ENCODE results near the gene CPN2. TPM values are rescaled to one million over a fixed set of nuclear protein-coding genes. Genes with fewer than 3 reads are reported as not detected.
A peak's percentile ranks its signal among the peaks of the same experiment; 100 is the strongest.

The CPN2 gene
- total RNA-seq, 8 experiments from 2014 or later: 0.08 to 0.47 (median 0.15) TPM; not detected in 3

GRCh38 chr3:194304186-194304917 is 46.8 kb downstream of the CPN2 start:
- 67 to 100% (median 95%) methylated on average over 2 to 14 of the region's 17 CpGs for WGBS, 10 experiments
- no peak for ATAC-seq (replicated peaks in 6 of 8)
- in situ Hi-C loops (cut with MboI; ENCODE audit: low pct_unique_long_range_greater_than_20kb in 2 of 9, low sequenced_read_pairs in 9 of 9, unreplicated experiment in 9 of 9): loop anchor here in 5 of 9 experiments (25.0 kb wide), 5 partner anchors 167 to 642 kb away; partner anchors contain the start of gene HES1 (in 2 of the 5)
- Histone ChIP-seq H3K27ac (no peak overlapping the region), H3K4me1 (replicated peaks in 1 of 2) (peaks cover 17 to 32% of the 10 kb centered on the region in 2 donors), H3K4me3 (no peak overlapping the region)

DNA sequence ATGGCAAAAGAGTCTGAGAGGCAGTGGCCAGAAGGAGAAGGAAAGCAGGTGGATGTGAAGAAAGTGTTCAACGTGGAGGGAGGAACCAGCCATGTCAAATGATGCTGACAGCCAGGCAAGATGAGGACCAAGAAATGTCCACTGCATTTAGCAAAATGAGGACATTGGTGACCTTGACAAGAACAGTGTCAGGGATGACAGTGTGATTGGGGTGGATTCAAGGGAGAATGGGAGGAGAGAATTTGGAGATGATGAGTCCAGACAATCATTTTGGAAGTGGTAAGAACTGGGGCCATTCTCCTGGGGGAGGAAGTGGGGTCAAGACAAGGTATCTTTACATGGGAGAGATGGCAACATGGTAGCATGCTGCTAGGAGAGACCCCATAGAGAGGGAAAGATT is 47.4 kb downstream of the CPN2 start:
- H3K27ac ChIP-seq: no peak overlapping the region
- ATAC-seq (replicated peaks in 6 of 8): no peak
- no peak overlapping the region for H3K4me3 ChIP-seq
- 0 to 100% (median 60%) methylated on average over 1 of the region's 1 CpG; no CpG with 5 or more reads in 5 of the 10 experiments for WGBS, 10 experiments
- in situ Hi-C loops (cut with MboI; ENCODE audit: low pct_unique_long_range_greater_than_20kb in 2 of 9, low sequenced_read_pairs in 9 of 9, unreplicated experiment in 9 of 9): loop anchor here in 5 of 9 experiments (25.0 kb wide), 5 partner anchors 166 to 641 kb away; partner anchors contain the start of gene HES1 (in 2 of the 5)
- H3K4me1 ChIP-seq (replicated peaks in 1 of 2): peaks cover 17 to 31% of the 10 kb centered on the region in 2 donors

DNA sequence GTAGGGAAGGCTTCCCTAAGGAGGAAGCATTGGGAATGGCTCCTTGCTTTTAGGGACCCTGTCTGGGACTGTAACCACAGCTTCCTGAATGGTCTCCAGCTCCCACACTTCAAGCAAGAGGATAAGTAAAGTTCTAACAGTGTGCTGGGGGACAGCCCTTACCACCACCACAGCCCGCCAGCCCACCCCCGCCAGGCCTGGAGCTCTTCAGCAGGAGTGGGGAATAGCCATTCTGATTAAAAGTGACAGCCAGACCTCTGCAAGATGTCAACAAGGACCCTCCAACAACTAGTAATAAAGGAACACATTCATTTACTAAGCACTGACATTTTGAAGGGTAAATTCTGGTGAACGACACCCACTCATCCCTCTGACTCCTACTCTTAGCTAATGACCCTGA is 49.4 kb downstream of the CPN2 start:
- Histone ChIP-seq H3K4me1 (replicated peaks in 1 of 2) (peaks cover 28 to 31% of the 10 kb centered on the region in 2 donors), H3K4me3 (no peak overlapping the region), H3K27ac (no peak overlapping the region)
- WGBS, 10 experiments: 50 to 100% (median 100%) methylated on average over 1 of the region's 3 CpGs; no CpG with 5 or more reads in 5 of the 10 experiments
- in situ Hi-C loops (cut with MboI; ENCODE audit: low pct_unique_long_range_greater_than_20kb in 2 of 9, low sequenced_read_pairs in 9 of 9, unreplicated experiment in 9 of 9): loop anchor here in 5 of 9 experiments (25.0 kb wide), 5 partner anchors 164 to 639 kb away; partner anchors contain the start of gene HES1 (in 2 of the 5)
- no peak for ATAC-seq (replicated peaks in 6 of 8)

DNA sequence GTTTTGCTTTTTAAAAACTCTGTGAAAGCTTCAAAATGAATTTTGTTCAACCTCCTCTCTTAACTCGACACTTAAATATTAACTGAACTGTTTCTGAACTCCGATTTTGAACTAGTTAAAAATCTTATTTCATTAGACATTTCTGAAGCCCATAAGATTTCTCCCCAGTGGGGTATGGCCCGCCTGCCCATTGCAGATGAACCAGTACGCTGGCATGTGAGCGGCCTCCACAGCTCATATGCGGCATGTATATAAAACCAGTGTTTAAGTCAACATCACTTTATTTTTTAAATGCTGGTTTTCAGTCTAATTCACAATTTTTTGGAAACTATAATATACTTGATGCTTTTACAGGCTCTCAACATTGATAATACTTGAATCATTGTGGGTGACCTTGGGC is 50.2 kb downstream of the CPN2 start:
- ATAC-seq (replicated peaks in 6 of 8): no peak
- Histone ChIP-seq H3K27ac (no peak overlapping the region), H3K4me1 (replicated peaks in 1 of 2) (peaks cover 26 to 31% of the 10 kb centered on the region in 2 donors), H3K4me3 (no peak overlapping the region)
- in situ Hi-C loops (cut with MboI; ENCODE audit: low pct_unique_long_range_greater_than_20kb in 2 of 9, low sequenced_read_pairs in 9 of 9, unreplicated experiment in 9 of 9): loop anchor here in 5 of 9 experiments (25.0 kb wide), 5 partner anchors 164 to 639 kb away; partner anchors contain the start of gene HES1 (in 2 of the 5)
- WGBS, 10 experiments: 80 to 100% (median 91%) methylated on average over 1 to 6 of the region's 6 CpGs

DNA sequence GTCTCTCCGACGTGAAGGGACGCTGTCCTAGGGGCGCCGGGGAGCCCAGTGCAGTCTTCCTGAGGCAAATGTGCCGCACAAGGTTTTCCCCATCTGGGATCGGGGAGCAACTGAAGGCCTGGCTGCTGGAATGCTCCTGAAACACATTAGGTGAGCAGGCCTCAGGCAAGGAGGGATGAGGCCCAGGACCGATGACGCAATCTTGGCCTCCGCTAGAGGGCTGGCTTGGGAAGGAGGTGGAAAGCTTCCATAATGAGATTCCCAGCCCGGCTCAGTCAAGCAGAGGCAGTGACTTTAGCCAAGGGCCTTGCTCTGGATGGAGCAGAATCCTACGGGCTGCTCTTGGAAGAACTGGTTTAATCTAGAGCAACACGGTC is 50.8 kb downstream of the CPN2 start:
- ATAC-seq (replicated peaks in 6 of 8): peak; percentile 37 to 73 (median 54)
- H3K4me1 ChIP-seq (replicated peaks in 1 of 2): peaks cover 21 to 25% of the 10 kb centered on the region in 2 donors
- no peak overlapping the region for H3K4me3 ChIP-seq
- 30 to 84% (median 50%) methylated on average over 1 to 6 of the region's 13 CpGs; no CpG with 5 or more reads in 3 of the 10 experiments for WGBS, 10 experiments
- in situ Hi-C loops (cut with MboI; ENCODE audit: low pct_unique_long_range_greater_than_20kb in 2 of 9, low sequenced_read_pairs in 9 of 9, unreplicated experiment in 9 of 9): loop anchor here in 5 of 9 experiments (25.0 kb wide), 5 partner anchors 163 to 638 kb away; partner anchors contain the start of gene HES1 (in 2 of the 5)
- peak overlapping the region in 1 of 2 donors; percentile 31 for H3K27ac ChIP-seq

DNA sequence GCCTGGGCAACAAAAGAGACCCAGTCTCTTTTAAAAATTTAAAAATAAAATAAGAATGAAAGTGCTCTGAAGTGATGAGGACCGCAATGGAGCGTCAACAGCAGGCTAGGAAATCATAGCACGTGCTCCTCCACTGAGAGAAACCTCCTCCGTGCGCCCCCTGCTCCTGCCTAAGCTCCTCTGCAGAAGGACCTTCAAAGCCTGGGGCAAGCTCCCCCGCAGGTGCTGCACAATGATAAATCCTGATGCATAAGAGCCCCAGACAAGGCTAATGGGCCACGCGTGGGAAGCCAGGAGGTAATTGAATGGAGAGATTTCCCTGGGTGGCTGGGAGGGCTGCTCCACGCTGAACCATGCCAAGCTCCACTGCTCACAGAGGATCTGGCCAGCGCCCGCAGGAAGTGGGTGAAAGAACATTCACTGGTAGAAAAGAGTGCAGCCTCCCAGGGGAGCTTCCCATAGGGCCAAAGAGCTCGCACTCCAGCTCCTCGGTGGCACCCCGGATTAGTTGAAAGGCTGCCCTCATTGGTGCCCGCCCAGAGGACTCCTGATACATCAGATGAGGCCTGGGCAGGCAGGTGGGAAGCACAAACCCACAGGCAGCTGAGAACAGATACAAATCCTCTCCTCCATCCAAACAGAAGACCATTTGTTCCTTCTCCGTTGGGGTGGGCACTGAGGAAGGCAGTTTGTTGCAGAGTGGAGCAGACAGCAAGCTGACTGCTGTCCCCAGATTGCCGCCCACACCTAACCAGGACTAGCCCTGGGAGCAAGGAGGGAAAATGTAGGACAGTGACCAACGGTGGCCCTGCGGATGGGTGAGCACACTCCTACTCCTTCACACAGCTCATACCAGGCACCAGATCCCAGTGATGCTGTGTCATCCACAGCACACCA is 52.5 kb downstream of the CPN2 start:
- in situ Hi-C loops (cut with MboI; ENCODE audit: low pct_unique_long_range_greater_than_20kb in 2 of 9, low sequenced_read_pairs in 9 of 9, unreplicated experiment in 9 of 9): loop anchor here in 1 of 9 experiments (25.0 kb wide), 1 partner anchor 136 kb away; no protein-coding TSS in a partner anchor
- no peak for ATAC-seq (replicated peaks in 6 of 8)
- 54 to 100% (median 82%) methylated on average over 2 to 11 of the region's 19 CpGs; no CpG with 5 or more reads in 4 of the 10 experiments for WGBS, 10 experiments
- H3K27ac ChIP-seq: no peak overlapping the region
- H3K4me1 ChIP-seq (replicated peaks in 1 of 2): peaks cover 30 to 38% of the 10 kb centered on the region in 2 donors
- no peak overlapping the region for H3K4me3 ChIP-seq

GRCh38 chr3:194296454-194297263 is 54.5 kb downstream of the CPN2 start:
- peak; percentile 28 to 85 (median 76) for ATAC-seq (replicated peaks in 6 of 8)
- H3K4me3 ChIP-seq: peak overlapping the region in 4 of 5 donors; percentile 1 to 23 (median 10)
- H3K27ac ChIP-seq: peak overlapping the region; percentile 71 to 72
- H3K4me1 ChIP-seq (replicated peaks in 1 of 2): peaks cover 30 to 38% of the 10 kb centered on the region in 2 donors
- in situ Hi-C loops (cut with MboI; ENCODE audit: low pct_unique_long_range_greater_than_20kb in 2 of 9, low sequenced_read_pairs in 9 of 9, unreplicated experiment in 9 of 9): loop anchor here in 1 of 9 experiments (25.0 kb wide), 1 partner anchor 134 kb away; no protein-coding TSS in a partner anchor
- 1 to 18% (median 6%) methylated on average over 2 to 22 of the region's 47 CpGs for WGBS, 10 experiments

- peak in 1 of 8 experiments; percentile 8 for ATAC-seq (replicated peaks in 6 of 8)
- Histone ChIP-seq H3K4me3 (no peak overlapping the region), H3K4me1 (replicated peaks in 1 of 2) (peaks cover 29 to 30% of the 10 kb centered on the region in 2 donors), H3K27ac (no peak overlapping the region)
- WGBS, 10 experiments: 0 to 100% (median 54%) methylated on average over 2 to 4 of the region's 5 CpGs; no CpG with 5 or more reads in 2 of the 10 experiments
- in situ Hi-C loops (cut with MboI; ENCODE audit: low pct_unique_long_range_greater_than_20kb in 2 of 9, low sequenced_read_pairs in 9 of 9, unreplicated experiment in 9 of 9): loop anchor here in 1 of 9 experiments (25.0 kb wide), 1 partner anchor 133 kb away; no protein-coding TSS in a partner anchor
Measured at GRCh38 chr3:194294895-194295214, 56.3 kb downstream of the CPN2 start.

- WGBS, 10 experiments: 28 to 96% (median 64%) methylated on average over 1 to 7 of the region's 10 CpGs; no CpG with 5 or more reads in 1 of the 10 experiments
- in situ Hi-C loops (cut with MboI; ENCODE audit: low pct_unique_long_range_greater_than_20kb in 2 of 9, low sequenced_read_pairs in 9 of 9, unreplicated experiment in 9 of 9): loop anchor here in 1 of 9 experiments (25.0 kb wide), 1 partner anchor 132 kb away; no protein-coding TSS in a partner anchor
- no peak overlapping the region for H3K4me3 ChIP-seq
- H3K27ac ChIP-seq: no peak overlapping the region
- peak in 4 of 8 experiments; percentile 5 to 24 (median 16) for ATAC-seq (replicated peaks in 6 of 8)
- H3K4me1 ChIP-seq (replicated peaks in 1 of 2): peaks cover 29 to 30% of the 10 kb centered on the region in 2 donors
Measured at GRCh38 chr3:194294199-194294894, 56.8 kb downstream of the CPN2 start.

DNA sequence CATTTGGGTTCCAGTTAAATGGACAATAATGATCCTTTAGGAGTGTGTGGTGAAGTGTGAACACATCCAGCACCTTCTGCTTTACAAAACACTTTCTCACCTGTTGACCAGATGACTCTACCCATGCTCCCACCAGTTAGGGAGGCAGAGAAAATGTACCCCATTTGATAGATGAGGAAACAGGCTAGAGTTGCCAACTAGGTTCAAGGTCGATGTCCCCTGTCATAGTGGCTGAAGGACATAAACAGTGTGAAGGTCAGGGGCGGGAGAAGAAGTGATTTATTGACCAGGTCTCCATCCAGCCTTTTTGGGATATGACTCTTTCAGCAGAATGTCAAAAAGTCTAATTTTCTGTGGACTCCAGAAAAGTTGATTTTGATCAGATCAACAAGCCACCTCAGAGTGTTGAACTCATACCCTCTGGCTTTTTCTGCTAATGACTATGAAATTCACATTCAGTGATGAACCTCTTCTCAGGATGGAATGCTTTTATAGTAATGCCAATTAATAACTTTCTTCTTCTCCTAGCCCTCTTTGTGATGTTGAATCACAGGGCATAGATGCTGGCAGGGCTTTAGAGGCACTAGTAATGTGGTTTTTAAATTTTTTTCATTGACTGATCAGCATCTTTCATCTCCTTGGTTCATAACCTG is 57.5 kb downstream of the CPN2 start:
- WGBS, 10 experiments: 17 to 100% (median 86%) methylated on average over 1 to 2 of the region's 2 CpGs; no CpG with 5 or more reads in 4 of the 10 experiments
- no peak overlapping the region for H3K27ac ChIP-seq
- ATAC-seq (replicated peaks in 6 of 8): no peak
- in situ Hi-C loops (cut with MboI; ENCODE audit: low pct_unique_long_range_greater_than_20kb in 2 of 9, low sequenced_read_pairs in 9 of 9, unreplicated experiment in 9 of 9): loop anchor here in 1 of 9 experiments (25.0 kb wide), 1 partner anchor 131 kb away; no protein-coding TSS in a partner anchor
- H3K4me3 ChIP-seq: no peak overlapping the region
- H3K4me1 ChIP-seq (replicated peaks in 1 of 2): peaks cover 29% of the 10 kb centered on the region in 2 donors

GRCh38 chr3:194292331-194292730 is 58.8 kb downstream of the CPN2 start:
- in situ Hi-C loops (cut with MboI; ENCODE audit: low pct_unique_long_range_greater_than_20kb in 2 of 9, low sequenced_read_pairs in 9 of 9, unreplicated experiment in 9 of 9): loop anchor here in 1 of 9 experiments (25.0 kb wide), 1 partner anchor 130 kb away; no protein-coding TSS in a partner anchor
- WGBS, 10 experiments: 60 to 100% (median 93%) methylated on average over 1 to 3 of the region's 3 CpGs; no CpG with 5 or more reads in 3 of the 10 experiments
- H3K27ac ChIP-seq: no peak overlapping the region
- no peak for ATAC-seq (replicated peaks in 6 of 8)
- peaks cover 29 to 30% of the 10 kb centered on the region in 2 donors for H3K4me1 ChIP-seq (replicated peaks in 1 of 2)
- H3K4me3 ChIP-seq: no peak overlapping the region
